A549 (cell line): ENCODE results near the gene GRIP1.

Experiments
- CTCF ChIP-seq: fragments of >200 bp; sonication (Bioruptor Twin); formaldehyde crosslinking; IDR thresholded peaks from 3 replicates; pipeline ENCODE4 v1.5.1; 2016
- KDM1A ChIP-seq: fragments of 200-600 bp; sonication (generic); IDR thresholded peaks from 2 replicates; pipeline ENCODE4 v1.6.1; 2016; ENCODE audit warnings: low read depth, mild to moderate bottlenecking
- KDM5A ChIP-seq: fragments of 200-600 bp; sonication (generic); IDR thresholded peaks from 2 replicates; pipeline ENCODE4 v1.6.1; 2016; ENCODE audit warnings: antibody characterized with exemption, mild to moderate bottlenecking

- TF ChIP-seq CTCF (no peak), KDM1A (no peak), KDM5A (no peak)
Measured at GRCh38 chr12:66684222-66684621, 5.3 kb upstream of the GRIP1 start.
